ENCODE data around the gene RTN4IP1.
"Not testable (repeated sequence)": the region's sequence is repeated elsewhere in the genome, so short reads cannot be mapped to it uniquely, and the experiment has no call there.

The RTN4IP1 gene

DNA sequence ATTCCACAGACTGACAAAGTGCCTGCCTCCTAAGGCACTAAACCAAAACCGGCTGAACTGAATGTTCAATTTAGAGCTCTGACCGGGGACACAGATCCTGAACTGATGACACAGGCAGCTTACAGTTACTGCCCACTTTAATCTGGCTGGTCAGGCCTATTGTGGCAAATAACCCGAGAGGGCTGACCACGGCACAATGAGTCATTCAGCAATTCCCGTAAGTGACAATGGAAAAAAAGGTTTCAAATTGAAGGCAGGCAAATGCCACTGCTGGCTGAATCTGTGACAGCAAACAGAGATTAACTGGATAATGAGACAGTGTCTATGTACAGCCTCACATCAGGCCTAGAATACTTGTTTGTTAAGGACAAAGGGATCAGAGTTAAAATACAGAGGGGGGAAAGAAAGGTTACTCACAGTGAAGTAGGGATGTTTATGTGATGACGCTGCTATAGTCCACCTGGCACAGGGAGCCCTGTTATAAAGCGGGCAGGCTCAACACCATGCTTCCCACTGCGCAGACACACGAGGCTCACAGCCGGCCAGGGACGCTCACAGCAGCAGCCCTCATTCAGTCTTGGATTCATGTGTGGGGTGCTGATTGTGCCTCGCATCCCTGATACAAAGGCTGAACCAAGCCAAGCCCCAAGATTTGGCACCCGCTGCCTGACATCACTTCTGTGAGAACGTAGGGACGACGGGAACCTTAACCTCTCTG is 54.4 kb downstream of the RTN4IP1 start:
- DNase-seq = no peak

- DNase-seq = no peak
Measured at GRCh38 chr6:106572875-106573585, 56.3 kb downstream of the RTN4IP1 start.

GRCh38 chr6:106572436-106572835 is 56.9 kb downstream of the RTN4IP1 start:
- no peak for DNase-seq

DNA sequence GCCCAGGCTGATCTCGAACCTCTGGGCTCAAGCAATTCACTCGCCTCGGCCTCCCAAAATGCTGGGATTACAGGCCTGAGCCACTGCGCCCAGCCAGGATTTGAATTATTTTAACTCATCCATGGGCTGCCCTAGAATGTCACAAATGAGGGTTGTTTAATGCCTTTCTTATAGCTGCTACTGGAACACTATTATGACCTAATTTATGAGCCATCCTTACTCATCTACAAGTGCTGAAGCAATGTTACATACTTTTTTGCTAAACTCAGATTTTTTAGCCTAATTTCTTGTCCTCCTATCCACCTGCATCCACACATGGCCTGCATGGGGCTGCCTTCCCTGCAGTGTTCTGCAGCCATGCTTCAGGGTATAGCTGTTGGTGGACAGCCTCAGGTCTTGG is 59.9 kb downstream of the RTN4IP1 start:
- no peak for DNase-seq

- no peak for DNase-seq
Measured at GRCh38 chr6:106568530-106568929, 60.8 kb downstream of the RTN4IP1 start.

DNA sequence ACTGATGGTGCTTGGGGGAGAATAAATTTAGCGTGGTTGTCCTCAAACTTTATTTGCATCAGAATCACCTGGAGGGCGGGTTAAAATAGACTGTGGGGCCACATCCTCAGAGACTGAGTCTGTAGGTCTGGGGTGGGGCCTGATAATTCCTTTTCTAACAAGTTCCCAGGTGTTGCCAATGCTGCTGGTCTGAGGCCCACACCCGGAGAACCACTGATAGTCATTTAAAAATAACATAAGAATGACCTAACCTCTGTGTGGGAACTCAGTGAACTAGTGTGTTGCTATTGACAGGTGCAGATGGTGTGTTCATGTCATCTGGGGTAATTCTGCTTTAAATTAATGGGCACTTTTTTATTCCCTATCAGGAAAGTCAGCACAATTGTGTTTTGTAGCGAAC is 64.8 kb downstream of the RTN4IP1 start:
- DNase-seq = no peak

GRCh38 chr6:106563614-106564013 is 65.7 kb downstream of the RTN4IP1 start:
- DNase-seq = no peak

- DNase-seq = no peak
Measured at GRCh38 chr6:106561686-106562405, 67.5 kb downstream of the RTN4IP1 start.

GRCh38 chr6:106560996-106561685 is 68.2 kb downstream of the RTN4IP1 start:
- no peak for DNase-seq

DNA sequence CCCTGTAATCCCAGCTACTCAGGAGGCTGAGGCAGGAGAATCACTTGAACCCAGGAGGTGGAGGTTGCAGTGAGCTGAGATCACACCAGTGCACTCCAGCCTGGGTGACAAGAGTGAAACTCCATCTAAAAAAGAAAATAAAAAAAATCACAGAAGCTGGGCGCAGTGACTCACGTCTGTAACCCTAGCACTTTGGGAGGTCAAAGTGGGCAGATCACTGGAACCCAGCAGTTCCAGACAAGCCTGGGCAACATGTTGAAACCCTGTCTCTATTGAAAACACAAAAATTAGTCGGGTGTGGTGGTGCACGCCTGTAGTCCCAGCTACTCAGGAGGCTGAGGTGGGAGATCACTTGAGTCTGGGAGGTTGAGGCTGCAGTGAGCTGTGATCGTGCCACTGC is 69.6 kb downstream of the RTN4IP1 start:
- DNase-seq = not testable (repeated sequence)

GRCh38 chr6:106558364-106558763 is 70.9 kb downstream of the RTN4IP1 start:
- no peak for DNase-seq

DNA sequence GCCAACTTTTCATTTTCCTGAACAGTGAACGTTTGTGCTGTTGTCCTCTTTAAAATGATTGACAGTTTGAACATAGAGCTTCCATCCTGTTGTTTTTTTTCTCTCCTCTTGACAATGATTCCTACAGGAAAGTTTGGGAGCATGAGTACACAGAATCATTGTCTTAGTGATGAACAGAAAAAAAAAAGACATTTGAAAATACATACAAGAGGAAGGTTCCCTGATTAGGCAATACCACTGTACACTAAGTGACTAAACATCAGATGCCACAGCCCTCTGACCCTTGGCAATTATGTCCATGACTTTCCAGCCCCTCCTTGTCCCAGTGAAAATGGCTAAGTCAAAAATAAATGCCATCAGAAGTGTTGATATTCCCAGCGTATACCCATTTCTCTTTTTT is 71.5 kb downstream of the RTN4IP1 start:
- DNase-seq = no peak

DNA sequence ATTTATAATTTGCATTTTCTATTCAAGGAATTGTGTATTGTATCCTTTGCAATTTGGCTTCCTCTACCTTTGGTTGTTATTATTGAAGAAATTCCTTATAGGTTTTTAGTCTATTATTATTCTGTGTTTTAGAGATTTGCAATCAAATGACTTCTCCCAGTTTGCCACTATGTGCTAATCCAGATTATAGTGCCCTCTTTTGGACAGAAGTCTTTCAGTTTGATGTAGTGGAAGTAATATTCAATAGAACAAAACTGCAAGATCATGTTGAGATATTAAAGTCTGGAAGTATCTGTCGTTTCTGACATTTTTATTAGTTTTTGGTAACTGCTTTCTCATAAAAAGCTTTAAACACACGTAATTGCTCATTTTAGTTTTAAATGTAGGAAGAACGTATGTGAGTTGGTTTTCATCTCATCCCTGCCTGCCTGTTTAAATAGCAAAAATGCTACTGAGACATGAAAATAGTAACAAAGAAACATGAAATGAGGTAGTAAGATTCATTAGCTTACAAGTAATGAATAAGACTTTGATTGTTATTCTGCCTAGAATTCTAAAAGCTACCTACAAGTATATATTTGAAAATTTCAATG is 72.8 kb downstream of the RTN4IP1 start:
- DNase-seq = no peak

DNA sequence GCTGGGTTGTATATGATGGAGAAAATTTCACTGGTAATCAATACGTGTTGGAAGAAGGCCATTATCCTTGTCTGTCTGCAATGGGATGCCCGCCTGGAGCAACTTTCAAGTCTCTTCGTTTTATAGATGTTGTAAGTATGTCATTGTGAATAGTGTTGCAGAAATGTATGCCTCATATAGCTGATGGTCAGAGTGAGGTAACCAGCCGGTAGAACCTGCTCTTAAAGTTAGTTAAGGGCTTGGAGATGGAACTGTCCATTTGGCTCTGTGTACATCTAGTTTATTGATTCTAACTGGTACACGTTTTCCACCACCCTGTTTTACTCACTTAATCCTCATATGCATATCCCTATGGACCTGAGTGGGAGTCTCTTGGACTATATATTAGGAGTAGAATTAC is 73.5 kb downstream of the RTN4IP1 start:
- DNase-seq = no peak

DNA sequence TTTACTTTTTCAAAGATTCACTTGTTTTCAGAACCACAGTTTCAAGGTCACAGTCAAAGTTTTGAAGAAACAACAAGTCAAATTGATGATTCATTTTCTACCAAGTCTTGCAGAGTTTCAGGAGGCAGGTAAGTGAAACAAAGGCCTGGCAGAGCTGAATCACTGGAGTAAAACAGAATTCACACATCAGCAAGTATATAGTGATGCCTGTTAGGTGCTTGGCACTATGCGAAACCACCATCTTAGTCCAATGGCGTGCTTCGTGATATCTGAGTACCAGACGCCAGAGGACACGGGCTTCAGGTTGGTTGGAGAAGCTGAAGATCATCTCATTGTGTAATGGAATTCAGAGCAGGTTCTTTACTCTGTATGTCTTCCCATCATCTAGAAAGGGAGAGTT is 75.9 kb downstream of the RTN4IP1 start:
- DNase-seq = no peak

- DNase-seq = no peak
Measured at GRCh38 chr6:106551155-106551554, 78.1 kb downstream of the RTN4IP1 start.

GRCh38 chr6:106549521-106549920 is 79.8 kb downstream of the RTN4IP1 start:
- no peak for DNase-seq

- not testable (repeated sequence) for DNase-seq
Measured at GRCh38 chr6:106548926-106549455, 80.3 kb downstream of the RTN4IP1 start.

DNA sequence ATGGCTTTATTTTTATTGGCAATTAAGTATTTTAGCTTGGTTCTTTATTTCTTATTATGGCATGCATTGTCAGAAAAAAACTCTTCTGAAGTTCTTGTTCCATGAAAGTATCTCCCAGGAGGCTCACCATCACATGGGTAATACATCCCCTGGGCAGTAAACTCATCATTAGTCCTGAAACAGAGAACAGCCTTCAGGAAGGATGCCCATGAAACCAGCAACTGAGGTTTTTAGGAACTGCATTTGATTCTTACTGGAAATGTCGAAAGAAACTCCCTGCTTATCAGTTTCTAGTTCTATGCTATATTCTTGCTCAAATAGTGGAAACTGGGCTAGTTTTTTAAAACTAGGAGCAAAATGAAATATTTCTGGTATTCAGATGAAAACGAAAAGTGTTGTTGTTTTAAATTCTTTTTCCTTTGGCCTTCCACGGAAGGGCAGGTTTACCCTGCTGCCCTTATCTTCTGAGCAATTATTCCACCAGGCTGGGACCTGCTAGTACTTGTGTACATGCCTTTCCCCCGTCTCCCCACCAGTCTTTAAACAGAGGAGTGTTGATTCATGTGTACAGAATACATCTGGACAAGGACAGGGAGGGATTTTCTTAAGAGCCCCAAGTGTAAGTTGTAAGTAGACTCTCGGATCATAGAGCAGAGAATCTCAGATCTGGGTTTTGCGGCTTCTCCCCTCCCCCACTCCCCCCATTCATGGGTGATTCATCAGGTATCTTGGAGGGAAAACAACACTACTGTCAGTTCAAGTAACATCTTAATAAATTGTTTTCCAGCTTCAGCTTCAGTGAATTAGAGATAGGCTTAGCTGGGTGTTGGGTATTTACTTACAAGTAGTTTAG is 81.5 kb downstream of the RTN4IP1 start:
- no peak for DNase-seq

- DNase-seq = no peak
Measured at GRCh38 chr6:106546691-106547414, 82.4 kb downstream of the RTN4IP1 start.

DNA sequence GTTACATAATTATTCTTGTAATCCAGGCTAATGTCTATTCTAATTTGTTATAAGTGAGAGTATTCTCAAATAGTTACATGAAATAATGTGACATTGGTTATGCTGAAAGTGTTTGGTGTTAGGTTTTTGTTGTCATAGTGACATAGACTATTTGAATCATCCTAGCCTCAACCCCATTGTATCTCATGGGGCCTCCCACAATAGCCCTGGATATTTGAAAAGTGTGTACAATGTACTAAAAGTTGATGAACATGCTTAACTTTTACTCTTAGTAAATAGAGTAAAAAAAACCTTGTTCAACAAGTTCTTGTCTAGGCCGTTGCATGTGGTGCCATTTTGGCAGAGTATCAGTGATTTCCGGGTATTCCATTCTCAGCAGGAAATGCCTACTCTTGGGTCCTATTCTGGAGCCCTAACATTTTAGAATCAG is 83.0 kb downstream of the RTN4IP1 start:
- no peak for DNase-seq
